DOHH2 (cell line): ENCODE measurements around the gene ZNF280A.

Source experiments
- EZH2phosphoT487 ChIP-seq: fragments of 200-600 bp; sonication (generic); IDR thresholded peaks from 2 replicates; pipeline ENCODE4 v1.6.1; 2017; ENCODE audit warnings: borderline replicate concordance, mild to moderate bottlenecking, antibody characterized with exemption, low read length, moderate library complexity, mixed read lengths
- TF ChIP-seq, protein P1 (sequence below): fragments of 200-600 bp; sonication (generic); IDR thresholded peaks from one replicate; pipeline ENCODE4 v1.5.1; 2014; ENCODE audit warnings: antibody characterized with exemption, mild to moderate bottlenecking, low read depth, low read length; ENCODE audit not compliant: poor library complexity, severe bottlenecking

DNA sequence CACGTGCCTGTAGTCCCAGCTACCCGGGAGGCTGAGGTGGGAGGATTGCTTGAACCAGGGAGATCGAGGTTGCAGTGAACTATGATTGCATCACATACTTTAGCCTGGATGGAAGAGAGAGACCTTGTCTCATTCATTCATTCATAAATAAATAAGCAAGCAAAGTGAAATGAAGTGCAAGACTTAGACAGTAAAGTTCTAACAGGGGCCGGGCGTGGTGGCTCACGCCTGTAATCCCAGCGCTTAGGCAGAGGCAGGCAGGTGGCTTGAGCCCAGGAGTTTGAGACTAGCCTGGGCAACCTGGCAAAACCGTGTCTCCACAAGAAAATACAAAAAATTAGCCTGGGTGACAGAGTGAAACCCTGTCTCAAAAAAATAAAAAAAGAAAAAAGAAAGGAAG is 1.6 kb upstream of the ZNF280A start:
- TF ChIP-seq, protein P1, sequence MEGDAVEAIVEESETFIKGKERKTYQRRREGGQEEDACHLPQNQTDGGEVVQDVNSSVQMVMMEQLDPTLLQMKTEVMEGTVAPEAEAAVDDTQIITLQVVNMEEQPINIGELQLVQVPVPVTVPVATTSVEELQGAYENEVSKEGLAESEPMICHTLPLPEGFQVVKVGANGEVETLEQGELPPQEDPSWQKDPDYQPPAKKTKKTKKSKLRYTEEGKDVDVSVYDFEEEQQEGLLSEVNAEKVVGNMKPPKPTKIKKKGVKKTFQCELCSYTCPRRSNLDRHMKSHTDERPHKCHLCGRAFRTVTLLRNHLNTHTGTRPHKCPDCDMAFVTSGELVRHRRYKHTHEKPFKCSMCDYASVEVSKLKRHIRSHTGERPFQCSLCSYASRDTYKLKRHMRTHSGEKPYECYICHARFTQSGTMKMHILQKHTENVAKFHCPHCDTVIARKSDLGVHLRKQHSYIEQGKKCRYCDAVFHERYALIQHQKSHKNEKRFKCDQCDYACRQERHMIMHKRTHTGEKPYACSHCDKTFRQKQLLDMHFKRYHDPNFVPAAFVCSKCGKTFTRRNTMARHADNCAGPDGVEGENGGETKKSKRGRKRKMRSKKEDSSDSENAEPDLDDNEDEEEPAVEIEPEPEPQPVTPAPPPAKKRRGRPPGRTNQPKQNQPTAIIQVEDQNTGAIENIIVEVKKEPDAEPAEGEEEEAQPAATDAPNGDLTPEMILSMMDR = no peak
- no peak for TF ChIP-seq EZH2phosphoT487
